ENCODE results near the gene RASGEF1B.
"Not testable (repeated sequence)": the region's sequence is repeated elsewhere in the genome, so short reads cannot be mapped to it uniquely, and the experiment has no call there.

The RASGEF1B gene

GRCh38 chr4:81429031-81429430 lies 42.7 kb downstream of the RASGEF1B start:
- DNase-seq = no peak

- DNase-seq = no peak
Measured at GRCh38 chr4:81428002-81428401, 43.7 kb downstream of the RASGEF1B start.

GRCh38 chr4:81427344-81427821 lies 44.3 kb downstream of the RASGEF1B start:
- DNase-seq = no peak

- no peak for DNase-seq
Measured at GRCh38 chr4:81426770-81427289, 44.9 kb downstream of the RASGEF1B start.

GRCh38 chr4:81424816-81425755 lies 46.6 kb downstream of the RASGEF1B start:
- DNase-seq = no peak

- DNase-seq = no peak
Measured at GRCh38 chr4:81424336-81424735, 47.4 kb downstream of the RASGEF1B start.

GRCh38 chr4:81422595-81422994 lies 49.1 kb downstream of the RASGEF1B start:
- no peak for DNase-seq

GRCh38 chr4:81421346-81422218 lies 50.1 kb downstream of the RASGEF1B start:
- no peak for DNase-seq

GRCh38 chr4:81418572-81418971 lies 53.1 kb downstream of the RASGEF1B start:
- DNase-seq = no peak

GRCh38 chr4:81412946-81413495 lies 58.7 kb downstream of the RASGEF1B start:
- DNase-seq = no peak

- no peak for DNase-seq
Measured at GRCh38 chr4:81410680-81411079, 61.0 kb downstream of the RASGEF1B start.

- DNase-seq = no peak
Measured at GRCh38 chr4:81409836-81410235, 61.9 kb downstream of the RASGEF1B start.

- no peak for DNase-seq
Measured at GRCh38 chr4:81408341-81408740, 63.4 kb downstream of the RASGEF1B start.

- no peak for DNase-seq
Measured at GRCh38 chr4:81407726-81408125, 64.0 kb downstream of the RASGEF1B start.

GRCh38 chr4:81406481-81406880 lies 65.2 kb downstream of the RASGEF1B start:
- not testable (repeated sequence) for DNase-seq

GRCh38 chr4:81405900-81406401 lies 65.8 kb downstream of the RASGEF1B start:
- DNase-seq = peak; percentile 43

- DNase-seq = no peak
Measured at GRCh38 chr4:81404741-81405140, 67.0 kb downstream of the RASGEF1B start.

- no peak for DNase-seq
Measured at GRCh38 chr4:81404294-81404693, 67.4 kb downstream of the RASGEF1B start.

- no peak for DNase-seq
Measured at GRCh38 chr4:81399306-81400086, 72.2 kb downstream of the RASGEF1B start.

GRCh38 chr4:81398379-81398778 lies 73.3 kb downstream of the RASGEF1B start:
- no peak for DNase-seq

- no peak for DNase-seq
Measured at GRCh38 chr4:81397635-81398034, 74.1 kb downstream of the RASGEF1B start.

GRCh38 chr4:81395239-81395638 lies 76.5 kb downstream of the RASGEF1B start:
- no peak for DNase-seq

Measured in DMS 273 treated with DMSO at 0.1 percent for 48 hours (cell line).